DND-41 (cell line): ENCODE measurements around the gene FUBP1.

Experiments used
- CTCF ChIP-seq: IDR thresholded peaks from 2 replicates; pipeline ENCODE4 v1.5.1; 2012; ENCODE audit warnings: borderline replicate concordance, low read length, moderate library complexity, mild to moderate bottlenecking; ENCODE audit not compliant: poor library complexity, severe bottlenecking; ENCODE audit errors: extremely low read depth
- EZH2 ChIP-seq: IDR thresholded peaks from 3 replicates; pipeline ENCODE4 v1.6.1; 2012; ENCODE audit warnings: borderline replicate concordance, low read depth, mild to moderate bottlenecking, moderate library complexity, low read length, inconsistent platforms; ENCODE audit not compliant: severe bottlenecking

DNA sequence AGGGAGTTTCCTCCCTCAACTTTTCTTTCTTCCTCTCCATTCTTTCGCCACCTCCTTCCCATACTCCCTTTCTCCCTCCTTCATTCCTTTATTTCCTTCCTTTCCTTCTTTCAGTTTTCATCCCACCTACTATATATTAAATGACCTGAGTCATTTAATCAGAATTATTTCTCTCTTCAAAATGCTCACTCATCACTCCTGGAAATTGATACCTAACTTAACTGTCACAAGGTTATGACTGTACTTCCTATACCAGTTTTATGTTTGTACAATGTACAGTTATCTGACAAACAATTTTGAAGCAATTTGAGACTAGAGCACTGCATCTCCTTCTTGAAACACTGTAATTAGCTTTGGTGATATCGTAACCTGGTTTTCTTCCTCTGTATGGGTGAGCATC, 49.1 kb downstream of the FUBP1 start:
- no peak for TF ChIP-seq CTCF
- no peak for TF ChIP-seq EZH2
